K562 (cell line): ENCODE measurements around the gene ESR2. TPM values are rescaled to one million over a fixed set of nuclear protein-coding genes. Genes with fewer than 3 reads are reported as not detected.

Experiments used
- ATAC-seq: fragments of 200-7000 bp; cut with Tn5 transposase; 3 replicates; pipeline ENCODE4 v1.9.1; 2020; ENCODE audit warnings: moderate library complexity
- BruUV-seq: library from RNA; stranded (reverse); fragments of 400-500 nt; replicated peaks from 2 replicates; lab custom pipeline; 2021; lab: Mats Ljungman, UMichigan
- CTCF ChIA-PET: fragments of 300-600 bp; formaldehyde crosslinking; extraction: SDS; loops from one replicate; lab custom pipeline; 2021; ENCODE audit warnings: low intra/inter-chr PET ratio; lab: Yijun Ruan, JAX
- POLR2A ChIA-PET: fragments of 300-600, 350-650 bp; sonication (Branson Sonifier 250); formaldehyde crosslinking; extraction: SDS; loops from one replicate; lab custom pipeline; 2021; ENCODE audit warnings: antibody characterized with exemption, inconsistent platforms; lab: Yijun Ruan, JAX
- DNase-seq, 4 experiments: peaks; one replicate each; pipeline versions ENCODE4 v3.0.0 to v3.0.0-alpha.2; 2011 to 2018; ENCODE audit warnings: low spot score in 3 of 4, mixed read lengths in 3 of 4; ENCODE audit errors: extremely low read depth in 1 of 4
- FAIRE-seq: peaks from 2 replicates; lab custom pipeline; 2011; peaks lifted over from hg19 to GRCh38; lab: Jason Lieb, UNC
- H2AFZ ChIP-seq: 2 replicates; pipeline ENCODE4 v1.6.0; 2011; ENCODE audit warnings: low read depth, low read length, control low read depth, inconsistent platforms
- H3K27ac ChIP-seq: fragments of 200-600 bp; 3 replicates; pipeline ENCODE4 v1.8.0; 2011; ENCODE audit warnings: low read depth, mild to moderate bottlenecking, control low read depth, inconsistent platforms, low read length, moderate library complexity, mixed read lengths; ENCODE audit errors: extremely low read depth
- H3K27me3 ChIP-seq, 2 experiments: fragments of 300-600 bp in 1 of 2; 2 replicates in 1 of 2; 3 replicates in 1 of 2; pipeline versions ENCODE4 v1.6.0 to v1.8.0; 2011; ENCODE audit warnings: inconsistent platforms in 2 of 2, low read length in 2 of 2, mild to moderate bottlenecking in 1 of 2, mixed read lengths in 1 of 2, moderate library complexity in 1 of 2; ENCODE audit not compliant: control insufficient read depth in 2 of 2, insufficient read depth in 2 of 2
- H3K36me3 ChIP-seq: fragments of 300-600 bp; 3 replicates; pipeline ENCODE4 v1.8.0; 2011; ENCODE audit warnings: mild to moderate bottlenecking, low read length, inconsistent platforms; ENCODE audit not compliant: control insufficient read depth, insufficient read depth
- H3K4me1 ChIP-seq, 2 experiments: fragments of 200-600 bp in 1 of 2; replicated peaks in 1 of 2; 2 replicates in 1 of 2; 3 replicates in 1 of 2; pipeline versions ENCODE4 v1.5.1 to v1.8.0; 2011; ENCODE audit warnings: inconsistent platforms in 2 of 2, low read length in 2 of 2, mild to moderate bottlenecking in 1 of 2, mixed read lengths in 1 of 2, moderate library complexity in 1 of 2; ENCODE audit not compliant: control insufficient read depth in 2 of 2, insufficient read depth in 2 of 2
- H3K4me2 ChIP-seq: 2 replicates; pipeline ENCODE4 v1.6.1; 2011; ENCODE audit warnings: low read length, control low read depth, inconsistent platforms, mixed read lengths; ENCODE audit not compliant: insufficient read depth
- H3K4me3 ChIP-seq: fragments of 200-600 bp; sonication (generic), shearing (Covaris generic); 2 replicates; pipeline ENCODE4 v1.5.1; 2016; ENCODE audit warnings: control low read depth, inconsistent platforms
- H3K79me2 ChIP-seq: fragments of 200-600 bp; 3 replicates; pipeline ENCODE4 v1.8.0; 2011; ENCODE audit warnings: low read length, inconsistent platforms; ENCODE audit not compliant: control insufficient read depth, insufficient read depth
- H3K9ac ChIP-seq, 2 experiments: 2 replicates each; pipeline versions ENCODE4 v1.6.0 to v1.6.1; 2011; ENCODE audit warnings: low read depth in 2 of 2, low read length in 2 of 2, control low read depth in 1 of 2, inconsistent platforms in 1 of 2, mild to moderate bottlenecking in 1 of 2, mixed read lengths in 1 of 2; ENCODE audit not compliant: insufficient read depth in 1 of 2
- H3K9me1 ChIP-seq: one replicate; pipeline ENCODE4 v1.6.0; 2011; ENCODE audit warnings: inconsistent platforms, mild to moderate bottlenecking, low read length, moderate library complexity; ENCODE audit not compliant: control insufficient read depth, insufficient read depth
- H3K9me3 ChIP-seq: replicated peaks from 2 replicates; pipeline ENCODE4 v1.5.1; 2011; ENCODE audit warnings: low read depth, low read length, inconsistent platforms; ENCODE audit not compliant: control insufficient read depth, insufficient read depth
- H4K20me1 ChIP-seq: replicated peaks from 2 replicates; pipeline ENCODE4 v1.6.1; 2011; ENCODE audit warnings: low read length, inconsistent platforms, mixed read lengths; ENCODE audit not compliant: control insufficient read depth, insufficient read depth
- ATF4 ChIP-seq: fragments of 450-650 bp; formaldehyde crosslinking; IDR thresholded peaks from 2 replicates; pipeline ENCODE4 v1.4.0; 2022; ENCODE audit warnings: mild to moderate bottlenecking, moderate library complexity
- BCL6 ChIP-seq: fragments of 250-450 bp; sonication (Bioruptor Pico); IDR thresholded peaks from 2 replicates; pipeline ENCODE4 v1.4.0; 2020
- BMI1 ChIP-seq: fragments of 150-350 bp; IDR thresholded peaks from 2 replicates; pipeline ENCODE4 v1.6.1; 2014; ENCODE audit warnings: low read length
- C11orf30 ChIP-seq: fragments of 450-650 bp; IDR thresholded peaks from 2 replicates; pipeline ENCODE4 v1.6.1; 2016; ENCODE audit warnings: low read depth, mild to moderate bottlenecking
- HCFC1 ChIP-seq: IDR thresholded peaks from 2 replicates; pipeline ENCODE4 v1.6.1; 2012; ENCODE audit warnings: low read depth, low read length, improper control_type of control experiment
- MBD2 ChIP-seq: sonication (generic); IDR thresholded peaks from 2 replicates; pipeline ENCODE4 v1.6.1; 2016; ENCODE audit warnings: low read depth, borderline replicate concordance
- RBM17 ChIP-seq: fragments of 200-400 bp; formaldehyde crosslinking; IDR thresholded peaks from 2 replicates; pipeline ENCODE4 v1.6.1; 2017; ENCODE audit warnings: low read depth, mild to moderate bottlenecking, low read length, borderline replicate concordance
- SMARCC2 ChIP-seq: fragments of 450-650 bp; IDR thresholded peaks from 2 replicates; pipeline ENCODE4 v1.6.1; 2017; ENCODE audit warnings: antibody characterized with exemption, moderate library complexity, mild to moderate bottlenecking, low read depth
- STAT6 ChIP-seq: sonication (generic); formaldehyde crosslinking; IDR thresholded peaks from 2 replicates; pipeline ENCODE4 v1.8.1; 2023; ENCODE audit warnings: mild to moderate bottlenecking, missing genetic modification reagents
- ZEB2 ChIP-seq: fragments of 450-650 bp; IDR thresholded peaks from 2 replicates; pipeline ENCODE4 v1.6.1; 2016
- ZNF165 ChIP-seq: fragments of 250-450 bp; sonication (Bioruptor Pico); IDR thresholded peaks from 2 replicates; pipeline ENCODE4 v1.4.0; 2020; ENCODE audit warnings: borderline replicate concordance
- ZNF23 ChIP-seq: fragments of 250-450 bp; sonication (Bioruptor Pico); IDR thresholded peaks from 2 replicates; pipeline ENCODE4 v1.4.0; 2020; ENCODE audit warnings: mild to moderate bottlenecking
- ZNF551 ChIP-seq: fragments of 250-450 bp; sonication (Bioruptor Pico); IDR thresholded peaks from 2 replicates; pipeline ENCODE4 v1.5.0; 2021; ENCODE audit warnings: mild to moderate bottlenecking, moderate library complexity
- ZNF780A ChIP-seq: fragments of 250-450 bp; sonication (Bioruptor Pico); IDR thresholded peaks from 2 replicates; pipeline ENCODE4 v1.5.0; 2021; ENCODE audit warnings: mild to moderate bottlenecking
- WGBS: fragments of 100-300 bp; shearing (Covaris generic); methylation state at CpG from one replicate; pipeline ENCODE4 v1.1.6; 2016; ENCODE audit warnings: low coverage, mixed read lengths; ENCODE audit not compliant: insufficient coverage; ENCODE audit errors: missing lambda C conversion rate; 5-methylcytosine and 5-hydroxymethylcytosine counted together
- in situ Hi-C: fragments of 300-500 bp; cut with MboI; formaldehyde crosslinking; loops from 4 replicates; pipeline ENCODE4 v1.15.0; 2018; ENCODE audit warnings: inconsistent platforms, mixed read lengths
- intact Hi-C: fragments of 100-400 bp; cut with micrococcal nuclease; formaldehyde crosslinking; loops from 2 replicates; pipeline ENCODE4 v1.14.2; 2022
- polyA plus RNA-seq, 8 experiments: library from polyadenylated mRNA; depleted of rRNA in 4 of 8; stranded (reverse) in 5 of 8; unstranded in 3 of 8; fragments of >200 nt; fragmentation: Nextera tagmentation in 2 of 8; fragmentation: Illumina TruSeq in 1 of 8; extraction: Ambion mirVana in 2 of 8; extraction: Trizol in 1 of 8; gene quantifications; 2 replicates each; pipeline versions ENCODE4 v1.2.1 to v1.2.3, GENCODE V29; 2011 to 2014; ENCODE audit warnings: inconsistent platforms in 1 of 8, missing spikeins in 1 of 8
- total RNA-seq, 7 experiments: library from RNA; depleted of rRNA in 6 of 7; stranded (reverse); fragments of >200 nt in 6 of 7; fragmentation: Illumina TruSeq in 2 of 7; extraction: Trizol in 2 of 7; gene quantifications; 2 replicates each; pipeline versions ENCODE4 v1.2.1 to v1.2.3, GENCODE V29; 2011 to 2021; ENCODE audit warnings: low replicate concordance in 1 of 7
- TF ChIP-seq, protein P1 (sequence below): sonication (generic); IDR thresholded peaks from 2 replicates; pipeline ENCODE4 v1.6.1; 2016

Gene ESR2
- total and polyA plus RNA-seq, 9 of the 15 experiments (the other 6 are each of a cell fraction or from before 2014, with no cell fraction given), result 0.07 to 3.8 (median 2.0) TPM

- TF ChIP-seq BCL6 (CRISPR knock-in tag) (no peak), HCFC1 (no peak), ZNF551 (CRISPR knock-in tag) (no peak), RBM17 (no peak), STAT6 (no peak), BMI1 (no peak), C11orf30 (no peak)
- TF ChIP-seq, all 486 proteins: peak for 0
Observed at GRCh38 chr14:64296561-64296960, 2.4 kb upstream of the ESR2 start (continued).

GRCh38 chr14:64294672-64295413 is 672 bp upstream of the ESR2 start:
- Histone ChIP-seq H2AFZ (peak overlapping the region; percentile 75), H3K4me2 (peak overlapping the region; percentile 76), H3K4me1 (peaks cover 0 to 12% of the 10 kb centered on the region in 2 experiments; a peak in 2 of 5 replicates), H3K27me3 (no peaks in the 10 kb centered on the region), H3K4me3 (peak overlapping the region; percentile 41), H3K9ac (peak overlapping the region in 1 of 2 experiments; percentile 55; a peak in 2 of 4 replicates), H3K36me3 (no peaks in the 10 kb centered on the region), H3K79me2 (0 out of 3 replicates have a peak, but pooled peaks cover 3% of the 10 kb centered on the region), H3K27ac (no peak overlapping the region), H3K9me3 (no peaks in the 10 kb centered on the region), H3K9me1 (no peaks in the 10 kb centered on the region), H4K20me1 (no peaks in the 10 kb centered on the region)
- no TSS peak for BruUV-seq
- DNase-seq, result peak; percentile 71 to 75 (median 73)
- in situ Hi-C loops (loop anchor here (10.0 kb wide), 1 partner anchor 130 kb away; no protein-coding TSS in a partner anchor), intact Hi-C loops (loop anchor here (1.0 to 5.0 kb wide), 5 partner anchors 73 to 498 kb away; no protein-coding TSS in a partner anchor)
- WGBS, result 20% methylated on average over 17 of the region's 20 CpGs
- peak; percentile 93 for ATAC-seq
- ChIA-PET POLR2A (no interaction called here), CTCF (interaction anchor here (0.5 to 0.9 kb wide), 8 partner anchors 131 to 495 kb away, joined by 3 to 5 read pairs (median 3); no protein-coding TSS in a partner anchor)
- no peak for FAIRE-seq
- no peak for TF ChIP-seq ZNF165 (CRISPR knock-in tag)
- TF ChIP-seq ZNF23, result no peak
- TF ChIP-seq SMARCC2, result no peak
- TF ChIP-seq, protein P1, sequence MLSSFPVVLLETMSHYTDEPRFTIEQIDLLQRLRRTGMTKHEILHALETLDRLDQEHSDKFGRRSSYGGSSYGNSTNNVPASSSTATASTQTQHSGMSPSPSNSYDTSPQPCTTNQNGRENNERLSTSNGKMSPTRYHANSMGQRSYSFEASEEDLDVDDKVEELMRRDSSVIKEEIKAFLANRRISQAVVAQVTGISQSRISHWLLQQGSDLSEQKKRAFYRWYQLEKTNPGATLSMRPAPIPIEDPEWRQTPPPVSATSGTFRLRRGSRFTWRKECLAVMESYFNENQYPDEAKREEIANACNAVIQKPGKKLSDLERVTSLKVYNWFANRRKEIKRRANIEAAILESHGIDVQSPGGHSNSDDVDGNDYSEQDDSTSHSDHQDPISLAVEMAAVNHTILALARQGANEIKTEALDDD, result no peak
- TF ChIP-seq ATF4 (CRISPR knock-in tag), result no peak
- no peak for TF ChIP-seq ZEB2
- no peak for TF ChIP-seq ZNF780A (CRISPR knock-in tag)
- no peak for TF ChIP-seq MBD2
